Stimulated activated CD8-positive, alpha-beta memory T cell treated with anti-CD3 and anti-CD28 coated beads, Interleukin-15, amount 100 ng/mL, for 1 hour (primary cell): ENCODE measurements around the gene NCAM2.
"Not testable (repeated sequence)": the region's sequence is repeated elsewhere in the genome, so short reads cannot be mapped to it uniquely, and the experiment has no call there.

Experiments used
- DNase-seq: peaks from one replicate; pipeline ENCODE4 v3.0.0-alpha.2; 2020; ENCODE audit warnings: low read depth

The NCAM2 gene

GRCh38 chr21:21324297-21324696 lies 326.1 kb downstream of the NCAM2 start:
- no peak for DNase-seq

- DNase-seq = no peak
Observed at GRCh38 chr21:21332492-21332891, 334.3 kb downstream of the NCAM2 start.

GRCh38 chr21:21341041-21341440 lies 342.8 kb downstream of the NCAM2 start:
- DNase-seq = no peak

- DNase-seq = no peak
Observed at GRCh38 chr21:21345296-21345695, 347.1 kb downstream of the NCAM2 start.

- no peak for DNase-seq
Observed at GRCh38 chr21:21345872-21346271, 347.7 kb downstream of the NCAM2 start.

- no peak for DNase-seq
Observed at GRCh38 chr21:21366277-21366676, 368.1 kb downstream of the NCAM2 start.

- no peak for DNase-seq
Observed at GRCh38 chr21:21367583-21367982, 369.4 kb downstream of the NCAM2 start.

- DNase-seq = no peak
Observed at GRCh38 chr21:21373969-21374368, 375.8 kb downstream of the NCAM2 start.

- no peak for DNase-seq
Observed at GRCh38 chr21:21383126-21383525, 384.9 kb downstream of the NCAM2 start.

GRCh38 chr21:21384977-21385376 lies 386.8 kb downstream of the NCAM2 start:
- DNase-seq = no peak

- no peak for DNase-seq
Observed at GRCh38 chr21:21385404-21385803, 387.2 kb downstream of the NCAM2 start.

- no peak for DNase-seq
Observed at GRCh38 chr21:21387916-21388315, 389.7 kb downstream of the NCAM2 start.

- DNase-seq = no peak
Observed at GRCh38 chr21:21394064-21394463, 395.9 kb downstream of the NCAM2 start.

- no peak for DNase-seq
Observed at GRCh38 chr21:21396424-21396823, 398.2 kb downstream of the NCAM2 start.

GRCh38 chr21:21397464-21397863 lies 399.3 kb downstream of the NCAM2 start:
- DNase-seq = no peak

- DNase-seq = no peak
Observed at GRCh38 chr21:21401444-21401843, 403.2 kb downstream of the NCAM2 start.

- DNase-seq = not testable (repeated sequence)
Observed at GRCh38 chr21:21402187-21402586, 404.0 kb downstream of the NCAM2 start.

GRCh38 chr21:21404261-21404660 lies 406.1 kb downstream of the NCAM2 start:
- not testable (repeated sequence) for DNase-seq

GRCh38 chr21:21406921-21407320 lies 408.7 kb downstream of the NCAM2 start:
- DNase-seq = no peak

GRCh38 chr21:21412096-21412495 lies 413.9 kb downstream of the NCAM2 start:
- DNase-seq = no peak

- no peak for DNase-seq
Observed at GRCh38 chr21:21415741-21416140, 417.5 kb downstream of the NCAM2 start.

- DNase-seq = no peak
Observed at GRCh38 chr21:21434944-21435343, 436.7 kb downstream of the NCAM2 start.

GRCh38 chr21:21436012-21436534 lies 437.9 kb downstream of the NCAM2 start:
- DNase-seq = no peak

- no peak for DNase-seq
Observed at GRCh38 chr21:21439761-21440160, 441.6 kb downstream of the NCAM2 start.

- DNase-seq = no peak
Observed at GRCh38 chr21:21457077-21457476, 458.9 kb downstream of the NCAM2 start.
